CD14-positive monocyte (primary cell): Measurements from ENCODE around the gene PALM2AKAP2. TPM values are rescaled to one million over a fixed set of nuclear protein-coding genes. Genes with fewer than 3 reads are reported as not detected.

Experiments used
- DNase-seq, 3 donors: peaks; one replicate each; pipeline ENCODE4 v3.0.0-alpha.2; 2011 to 2022
- H2AFZ ChIP-seq: 2 replicates; pipeline ENCODE4 v1.6.0; 2012; ENCODE audit warnings: mild to moderate bottlenecking, low read depth, low read length, inconsistent platforms; ENCODE audit not compliant: insufficient read depth, poor library complexity, severe bottlenecking
- H3K27ac ChIP-seq, 2 donors: 1 replicate in 1 of 2; 2 replicates in 1 of 2; pipeline ENCODE4 v1.5.1; 2012 to 2013; ENCODE audit warnings: low read length in 2 of 2, control low read depth in 1 of 2, inconsistent platforms in 1 of 2, low read depth in 1 of 2, mild to moderate bottlenecking in 1 of 2
- H3K27me3 ChIP-seq, 2 donors: one replicate each; pipeline versions ENCODE4 v1.6.0 to v1.6.1; 2011 to 2013; ENCODE audit warnings: low read length in 2 of 2; ENCODE audit not compliant: control insufficient read depth in 2 of 2, insufficient read depth in 2 of 2
- H3K36me3 ChIP-seq, 2 donors: replicated peaks in 1 of 2; 1 replicate in 1 of 2; 2 replicates in 1 of 2; pipeline versions ENCODE4 v1.5.1 to v1.6.1; 2012 to 2013; ENCODE audit warnings: low read length in 2 of 2, control low read depth in 1 of 2, inconsistent platforms in 1 of 2, mild to moderate bottlenecking in 1 of 2; ENCODE audit not compliant: insufficient read depth in 2 of 2, control insufficient read depth in 1 of 2
- H3K4me1 ChIP-seq, 2 donors: 1 replicate in 1 of 2; 2 replicates in 1 of 2; pipeline versions ENCODE4 v1.5.1 to v1.6.1; 2012 to 2013; ENCODE audit warnings: low read length in 2 of 2, control low read depth in 1 of 2, inconsistent platforms in 1 of 2, mild to moderate bottlenecking in 1 of 2, moderate library complexity in 1 of 2; ENCODE audit not compliant: insufficient read depth in 2 of 2, control insufficient read depth in 1 of 2
- H3K4me2 ChIP-seq: replicated peaks from 2 replicates; pipeline ENCODE3; 2012; ENCODE audit warnings: low read length, moderate library complexity, mild to moderate bottlenecking; ENCODE audit not compliant: poor library complexity, severe bottlenecking; ENCODE audit errors: extremely low read depth
- H3K4me3 ChIP-seq, 3 experiments: fragments of 200-600 bp in 1 of 3; sonication (generic) in 1 of 3; replicated peaks in 1 of 3; 1 replicate in 2 of 3; 2 replicates in 1 of 3; pipeline ENCODE4 v1.5.1; 2011 to 2013; ENCODE audit warnings: low read length in 3 of 3, mild to moderate bottlenecking in 3 of 3, control low read depth in 2 of 3, low read depth in 2 of 3, inconsistent platforms in 1 of 3, moderate library complexity in 1 of 3
- H3K79me2 ChIP-seq: 2 replicates; pipeline ENCODE4 v1.6.0; 2012; ENCODE audit warnings: mild to moderate bottlenecking, control low read depth, inconsistent platforms, low read length, moderate library complexity; ENCODE audit not compliant: insufficient read depth
- H3K9ac ChIP-seq: 2 replicates; pipeline ENCODE4 v1.6.0; 2017; ENCODE audit warnings: low read length, mild to moderate bottlenecking; ENCODE audit not compliant: insufficient read depth, poor library complexity, severe bottlenecking
- H3K9me3 ChIP-seq, 2 donors: replicated peaks in 1 of 2; 1 replicate in 1 of 2; 2 replicates in 1 of 2; pipeline versions ENCODE4 v1.5.1 to v1.6.1; 2012 to 2013; ENCODE audit warnings: low read length in 2 of 2, control low read depth in 1 of 2; ENCODE audit not compliant: control insufficient read depth in 1 of 2, insufficient read depth in 1 of 2
- H4K20me1 ChIP-seq: 2 replicates; pipeline ENCODE4 v1.6.0; 2012; ENCODE audit warnings: mild to moderate bottlenecking, low read length, control low read depth, moderate library complexity; ENCODE audit not compliant: insufficient read depth
- H3K27ac Mint-ChIP-seq, 7 donors: one replicate each; pipeline ENCODE4 v1.8.0; 2020; ENCODE audit warnings: mild to moderate bottlenecking in 7 of 7, mixed read lengths in 7 of 7, moderate library complexity in 6 of 7, inconsistent platforms in 2 of 7
- H3K27me3 Mint-ChIP-seq, 3 donors: one replicate each; pipeline ENCODE4 v1.8.0; 2021 to 2022; ENCODE audit warnings: low read depth in 3 of 3, mild to moderate bottlenecking in 3 of 3, mixed read lengths in 3 of 3, moderate library complexity in 3 of 3, inconsistent platforms in 1 of 3
- H3K36me3 Mint-ChIP-seq, 2 donors: one replicate each; pipeline ENCODE4 v1.8.0; 2020; ENCODE audit warnings: mixed read lengths in 2 of 2, inconsistent platforms in 1 of 2, mild to moderate bottlenecking in 1 of 2
- H3K4me1 Mint-ChIP-seq: one replicate; pipeline ENCODE4 v1.8.0; 2020; ENCODE audit warnings: mild to moderate bottlenecking, mixed read lengths
- H3K4me3 Mint-ChIP-seq, 2 donors: one replicate each; pipeline ENCODE4 v1.8.0; 2020; ENCODE audit warnings: mild to moderate bottlenecking in 2 of 2, mixed read lengths in 2 of 2, moderate library complexity in 1 of 2
- H3K9me3 Mint-ChIP-seq, 7 donors: one replicate each; pipeline ENCODE4 v1.8.0; 2020 to 2022; ENCODE audit warnings: mixed read lengths in 7 of 7, mild to moderate bottlenecking in 6 of 7, moderate library complexity in 6 of 7, inconsistent platforms in 2 of 7
- WGBS: methylation state at CpG from one replicate; pipeline ENCODE4 v1.1.5; 2013; ENCODE audit warnings: missing lambda C conversion rate; ENCODE audit not compliant: insufficient coverage; 5-methylcytosine and 5-hydroxymethylcytosine counted together
- intact Hi-C, 2 donors: fragments of 100-400 bp; cut with micrococcal nuclease; formaldehyde crosslinking; loops; one replicate each; pipeline versions ENCODE4 v1.15.0 to v1.15.1; 2023
- polyA plus RNA-seq, 3 donors: library from polyadenylated mRNA; depleted of rRNA in 1 of 3; unstranded in 2 of 3; stranded (reverse) in 1 of 3; fragments of 300-500 nt in 2 of 3; fragments of >200 nt in 1 of 3; fragmentation: Illumina TruSeq in 2 of 3; gene quantifications; 1 replicate in 2 of 3; 2 replicates in 1 of 3; pipeline ENCODE4 v1.2.3, GENCODE V29; 2012 to 2021
- TF ChIP-seq, protein P1 (sequence below): fragments of 200-600 bp; IDR thresholded peaks from one replicate; pipeline ENCODE4 v1.8.0; 2022; ENCODE audit warnings: antibody characterized with exemption, mild to moderate bottlenecking

Gene PALM2AKAP2
- polyA plus RNA-seq, 3 donors = not detected

DNA sequence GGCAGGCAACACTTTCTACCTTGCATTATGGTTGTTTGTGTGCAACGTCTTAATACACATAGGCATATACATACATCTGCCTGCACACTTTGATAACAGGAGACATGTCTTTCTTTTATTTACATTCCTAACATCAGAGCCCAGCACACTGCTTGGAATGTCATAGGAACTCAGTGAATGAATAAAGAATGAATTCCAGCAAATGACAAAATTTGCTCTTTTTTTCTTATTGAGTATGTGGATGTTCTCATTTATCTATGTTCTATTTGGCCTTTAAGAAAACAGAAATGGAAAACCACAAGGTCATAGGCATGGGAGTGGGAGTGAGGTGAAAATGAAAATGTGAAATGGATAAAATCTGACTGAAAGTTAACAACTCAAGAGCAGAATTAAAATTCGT lies 36.3 kb upstream of the PALM2AKAP2 start:
- WGBS = no CpG with 5 or more reads among the region's 2 CpGs
- Mint-ChIP-seq H3K36me3 (no peaks in the 10 kb centered on the region), H3K27me3 (peaks cover 10 to 33% (median 10%) of the 10 kb centered on the region in 3 donors), H3K4me1 (no peaks in the 10 kb centered on the region), H3K27ac (no peak overlapping the region), H3K4me3 (peak overlapping the region in 1 of 2 donors; percentile 6), H3K9me3 (no peaks in the 10 kb centered on the region)
- TF ChIP-seq, protein P1, sequence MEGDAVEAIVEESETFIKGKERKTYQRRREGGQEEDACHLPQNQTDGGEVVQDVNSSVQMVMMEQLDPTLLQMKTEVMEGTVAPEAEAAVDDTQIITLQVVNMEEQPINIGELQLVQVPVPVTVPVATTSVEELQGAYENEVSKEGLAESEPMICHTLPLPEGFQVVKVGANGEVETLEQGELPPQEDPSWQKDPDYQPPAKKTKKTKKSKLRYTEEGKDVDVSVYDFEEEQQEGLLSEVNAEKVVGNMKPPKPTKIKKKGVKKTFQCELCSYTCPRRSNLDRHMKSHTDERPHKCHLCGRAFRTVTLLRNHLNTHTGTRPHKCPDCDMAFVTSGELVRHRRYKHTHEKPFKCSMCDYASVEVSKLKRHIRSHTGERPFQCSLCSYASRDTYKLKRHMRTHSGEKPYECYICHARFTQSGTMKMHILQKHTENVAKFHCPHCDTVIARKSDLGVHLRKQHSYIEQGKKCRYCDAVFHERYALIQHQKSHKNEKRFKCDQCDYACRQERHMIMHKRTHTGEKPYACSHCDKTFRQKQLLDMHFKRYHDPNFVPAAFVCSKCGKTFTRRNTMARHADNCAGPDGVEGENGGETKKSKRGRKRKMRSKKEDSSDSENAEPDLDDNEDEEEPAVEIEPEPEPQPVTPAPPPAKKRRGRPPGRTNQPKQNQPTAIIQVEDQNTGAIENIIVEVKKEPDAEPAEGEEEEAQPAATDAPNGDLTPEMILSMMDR = no peak
- H2AFZ ChIP-seq = no peak overlapping the region
- peaks cover 14 to 18% of the 10 kb centered on the region in 2 donors for H3K27me3 ChIP-seq
- H3K79me2 ChIP-seq = no peaks in the 10 kb centered on the region
- no peaks in the 10 kb centered on the region for H3K4me1 ChIP-seq
- no peaks in the 10 kb centered on the region for H4K20me1 ChIP-seq
- H3K4me3 ChIP-seq = no peak overlapping the region
- intact Hi-C loops = no loop called here
- no peak for DNase-seq
- no peak overlapping the region for H3K9ac ChIP-seq
- no peak overlapping the region for H3K27ac ChIP-seq
- no peaks in the 10 kb centered on the region for H3K36me3 ChIP-seq
- no peaks in the 10 kb centered on the region for H3K9me3 ChIP-seq
- H3K4me2 ChIP-seq = no peak overlapping the region

DNA sequence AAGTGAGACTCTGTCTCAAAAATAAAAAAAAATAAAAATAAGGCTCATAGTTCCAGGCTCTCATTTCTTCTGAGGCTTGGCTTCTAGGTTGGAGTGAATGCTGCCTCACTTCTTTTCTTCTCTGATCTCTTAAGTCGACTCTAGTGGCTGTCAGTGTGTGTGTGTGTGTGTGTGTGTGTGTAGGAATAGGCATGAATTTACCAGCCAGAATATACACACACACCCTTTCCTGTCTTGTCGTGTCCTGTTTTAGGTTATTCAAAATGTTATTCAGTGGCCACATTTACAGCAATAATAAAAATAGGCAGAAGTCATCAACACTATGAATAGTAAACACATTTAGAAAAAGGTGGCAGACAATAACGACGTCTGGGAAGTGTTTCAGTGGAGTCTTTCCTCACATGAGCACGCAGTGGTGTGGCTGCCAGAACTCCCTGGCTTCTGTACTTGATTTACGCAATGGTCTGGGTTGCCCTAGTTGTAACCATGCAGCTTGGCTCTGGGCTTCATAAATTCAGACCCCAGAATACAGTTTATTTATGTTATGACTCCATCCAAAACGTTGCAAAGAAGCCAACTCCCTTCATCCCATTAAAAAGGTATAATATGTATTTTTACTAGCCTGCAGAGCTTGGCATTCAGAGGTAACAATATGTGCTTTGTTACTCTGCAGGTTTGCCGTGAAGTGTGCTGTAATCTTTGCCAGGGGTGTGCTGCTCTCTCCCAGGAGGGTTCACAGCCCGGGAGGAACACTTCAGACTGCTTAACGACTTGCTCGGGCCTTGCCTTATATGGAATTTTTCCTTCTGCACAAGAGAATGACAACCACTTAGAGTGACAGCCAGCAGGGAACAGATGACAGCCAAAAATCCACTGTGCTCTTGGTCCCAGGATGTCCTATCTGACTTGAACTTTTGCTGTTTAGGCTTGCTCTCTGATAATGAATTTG lies 34.4 kb upstream of the PALM2AKAP2 start:
- no peaks in the 10 kb centered on the region for H3K36me3 ChIP-seq
- H3K4me1 ChIP-seq = no peaks in the 10 kb centered on the region
- no peak overlapping the region for H2AFZ ChIP-seq
- peaks cover 10 to 19% of the 10 kb centered on the region in 2 donors for H3K27me3 ChIP-seq
- H4K20me1 ChIP-seq = no peaks in the 10 kb centered on the region
- no peak overlapping the region for H3K9ac ChIP-seq
- no peaks in the 10 kb centered on the region for H3K36me3 Mint-ChIP-seq
- H3K4me2 ChIP-seq = no peak overlapping the region
- no peak overlapping the region for H3K4me3 ChIP-seq
- no peak overlapping the region for H3K4me3 Mint-ChIP-seq
- no peaks in the 10 kb centered on the region for H3K4me1 Mint-ChIP-seq
- intact Hi-C loops = no loop called here
- H3K27me3 Mint-ChIP-seq = peaks cover 10 to 29% (median 10%) of the 10 kb centered on the region in 3 donors
- no peak for DNase-seq
- no peaks in the 10 kb centered on the region for H3K79me2 ChIP-seq
- WGBS = 24% methylated on average over 7 of the region's 11 CpGs
- no peak overlapping the region for H3K27ac ChIP-seq
- no peak overlapping the region for H3K27ac Mint-ChIP-seq
- no peaks in the 10 kb centered on the region for H3K9me3 Mint-ChIP-seq
- TF ChIP-seq, protein P1 = no peak
- H3K9me3 ChIP-seq = no peaks in the 10 kb centered on the region
